HG02938 (cell line): ENCODE results near the gene PCDHA4.

ENCODE experiments used
- ATAC-seq: cut with Tn5 transposase; IDR thresholded peaks from one replicate; pipeline ENCODE4 v1.9.1; 2021; ENCODE audit warnings: mild to moderate bottlenecking, moderate library complexity; ENCODE audit not compliant: unreplicated experiment

PCDHA4 gene

GRCh38 chr5:140855772-140856674 is 49.2 kb downstream of the PCDHA4 start, which contains the start of gene PCDHA10:
Gene PCDHA10 (plus strand): TSS chr5:140855897. CDS start chr5:140856049, 152 bp downstream.
- ATAC-seq = no peak

GRCh38 chr5:140857177-140857986 is 50.5 kb downstream of the PCDHA4 start:
- no peak for ATAC-seq

GRCh38 chr5:140857987-140858240 is 51.0 kb downstream of the PCDHA4 start:
- no peak for ATAC-seq

DNA sequence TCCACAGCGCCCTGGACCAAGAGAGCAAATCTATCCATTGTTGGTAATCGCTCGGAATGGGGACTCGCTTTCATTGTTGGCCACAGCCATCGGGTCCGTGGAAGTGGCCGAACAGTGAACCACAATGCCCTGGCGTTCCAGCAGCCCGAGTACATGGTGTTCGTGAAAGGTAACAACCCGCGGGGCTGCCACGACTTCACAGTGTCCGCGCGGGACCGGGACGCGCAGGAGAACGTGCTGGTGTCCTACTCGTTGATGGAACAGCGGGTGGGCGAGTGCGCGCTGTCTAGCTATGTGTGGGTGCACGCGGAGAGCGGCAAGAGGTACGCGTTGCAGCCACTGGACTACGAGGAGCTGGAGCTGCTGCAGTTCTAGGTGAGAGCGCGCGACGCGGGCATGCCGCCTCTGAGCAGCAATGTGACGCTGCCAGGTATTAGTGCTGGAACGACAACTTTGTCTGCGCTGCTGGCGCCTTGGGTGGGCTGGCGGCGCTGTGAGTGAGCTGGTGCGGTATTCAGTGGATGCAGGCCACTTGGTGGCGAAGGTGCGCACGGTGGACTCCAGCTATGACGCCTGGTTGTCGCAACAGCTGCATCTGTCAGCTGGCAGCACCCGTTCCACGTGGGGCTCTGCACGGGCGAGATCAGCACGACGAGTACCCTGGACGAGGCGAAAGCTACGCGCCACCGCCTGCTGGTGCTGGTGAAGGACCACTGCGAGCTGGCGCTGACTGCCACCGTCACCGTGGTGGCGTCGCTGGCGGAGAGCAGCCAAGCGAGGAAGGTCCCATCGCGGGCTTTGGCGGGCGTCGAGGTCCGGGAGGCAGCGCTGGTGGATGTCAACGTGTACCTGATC is 55.8 kb downstream of the PCDHA4 start:
- ATAC-seq = no peak
